Central memory CD8-positive, alpha-beta T cell (primary cell): ENCODE data around the gene SPTLC3.

Source experiments
- ATAC-seq: fragments of 150-1000 bp; cut with Tn5 transposase; replicated peaks from 2 replicates; pipeline ENCODE4 v1.10.0; 2022; ENCODE audit warnings: mild to moderate bottlenecking, moderate FRiP score, moderate number of reproducible peaks; ENCODE audit not compliant: poor library complexity, severe bottlenecking; ENCODE audit errors: extremely low read depth
- DNase-seq, 2 donors: peaks; one replicate each; pipeline ENCODE4 v3.0.0; 2021; ENCODE audit warnings: low spot score in 2 of 2
- H3K27ac Mint-ChIP-seq: one replicate; pipeline ENCODE4 v1.8.0; 2022; ENCODE audit warnings: low read depth, mild to moderate bottlenecking, moderate library complexity, mixed read lengths
- H3K27me3 Mint-ChIP-seq: one replicate; pipeline ENCODE4 v1.8.0; 2022; ENCODE audit warnings: mixed read lengths
- H3K36me3 Mint-ChIP-seq: one replicate; pipeline ENCODE4 v1.8.0; 2022; ENCODE audit warnings: mild to moderate bottlenecking, moderate library complexity, mixed read lengths; ENCODE audit not compliant: insufficient read depth
- H3K4me1 Mint-ChIP-seq: one replicate; pipeline ENCODE4 v1.8.0; 2022; ENCODE audit warnings: mixed read lengths
- H3K4me3 Mint-ChIP-seq: one replicate; pipeline ENCODE4 v1.8.0; 2022; ENCODE audit warnings: mild to moderate bottlenecking, moderate library complexity, mixed read lengths
- H3K9me3 Mint-ChIP-seq: one replicate; pipeline ENCODE4 v1.8.0; 2022; ENCODE audit warnings: mixed read lengths

The SPTLC3 gene

DNA sequence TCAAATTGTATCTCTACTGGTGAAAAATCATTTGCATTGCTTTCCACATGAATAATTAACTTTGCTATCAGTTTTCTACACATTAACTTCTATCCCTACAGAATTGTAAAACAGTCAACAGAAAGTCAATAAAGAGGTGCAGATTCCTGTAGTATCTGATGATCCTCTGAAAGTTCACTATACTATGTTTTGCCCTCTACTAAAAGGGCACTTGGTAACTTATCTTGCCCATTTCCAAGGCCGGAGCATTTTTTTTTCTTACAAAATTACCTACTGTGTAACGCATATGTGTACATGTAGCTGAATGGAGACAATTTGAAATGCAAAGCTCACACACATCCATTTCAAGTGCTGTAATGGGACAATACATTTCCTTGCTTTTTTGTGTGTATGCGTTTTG is 9.6 kb upstream of the SPTLC3 start:
- H3K27me3 Mint-ChIP-seq = no peaks in the 10 kb centered on the region

DNA sequence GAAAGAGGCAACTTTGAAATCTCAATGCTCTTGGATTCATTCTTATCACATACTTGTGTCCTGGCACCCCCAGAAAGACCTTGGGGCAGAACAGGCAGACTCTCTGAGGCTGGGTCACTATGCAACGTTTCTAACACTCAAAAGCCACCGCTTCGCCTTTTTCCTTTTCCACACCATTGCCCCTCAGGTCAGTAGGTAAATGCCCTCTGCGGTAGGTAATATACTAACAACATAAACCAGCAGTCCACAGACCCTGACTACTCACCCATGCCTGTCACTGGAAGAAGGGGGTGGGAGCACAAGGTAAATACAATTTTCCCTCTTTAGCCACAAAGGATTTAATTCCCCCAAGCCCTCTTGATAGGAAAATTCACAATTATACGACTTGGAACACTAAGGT is 6.5 kb upstream of the SPTLC3 start:
- ATAC-seq (no peak), DNase-seq (no peak)
- no peaks in the 10 kb centered on the region for H3K4me1 Mint-ChIP-seq
- no peaks in the 10 kb centered on the region for H3K9me3 Mint-ChIP-seq
- no peaks in the 10 kb centered on the region for H3K36me3 Mint-ChIP-seq
- no peak overlapping the region for H3K27ac Mint-ChIP-seq
- no peak overlapping the region for H3K4me3 Mint-ChIP-seq
- H3K27me3 Mint-ChIP-seq = no peaks in the 10 kb centered on the region

More for the DNA sequence above, 9.6 kb upstream of the SPTLC3 start:
- H3K27ac Mint-ChIP-seq = no peak overlapping the region
- DNase-seq (no peak), ATAC-seq (no peak)
- H3K9me3 Mint-ChIP-seq = peaks cover 8% of the 10 kb centered on the region
- H3K36me3 Mint-ChIP-seq = no peaks in the 10 kb centered on the region
- H3K4me1 Mint-ChIP-seq = no peaks in the 10 kb centered on the region
- H3K4me3 Mint-ChIP-seq = no peak overlapping the region

DNA sequence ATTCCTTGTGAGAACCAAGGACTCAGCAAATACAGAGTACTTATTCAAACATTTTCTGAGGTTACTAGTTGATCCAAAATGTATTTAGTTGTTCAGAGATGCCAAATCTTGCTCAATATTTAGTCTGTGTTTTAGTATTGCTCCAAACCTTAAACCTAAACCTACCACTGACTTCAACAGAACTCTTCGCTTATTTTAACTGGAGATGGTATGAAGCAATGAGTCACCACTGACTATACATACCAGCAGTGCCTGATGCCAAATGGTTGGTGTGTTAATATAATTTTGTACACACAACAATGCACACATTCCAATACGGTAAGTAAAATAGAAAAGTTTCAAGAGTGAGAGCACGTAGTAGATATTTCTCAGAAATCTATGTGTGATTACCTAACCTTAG is 1.9 kb upstream of the SPTLC3 start:
- Mint-ChIP-seq H3K4me3 (no peak overlapping the region), H3K4me1 (peaks cover 5% of the 10 kb centered on the region), H3K27ac (no peak overlapping the region), H3K9me3 (no peaks in the 10 kb centered on the region), H3K36me3 (no peaks in the 10 kb centered on the region), H3K27me3 (no peaks in the 10 kb centered on the region)
- DNase-seq (no peak), ATAC-seq (no peak)

DNA sequence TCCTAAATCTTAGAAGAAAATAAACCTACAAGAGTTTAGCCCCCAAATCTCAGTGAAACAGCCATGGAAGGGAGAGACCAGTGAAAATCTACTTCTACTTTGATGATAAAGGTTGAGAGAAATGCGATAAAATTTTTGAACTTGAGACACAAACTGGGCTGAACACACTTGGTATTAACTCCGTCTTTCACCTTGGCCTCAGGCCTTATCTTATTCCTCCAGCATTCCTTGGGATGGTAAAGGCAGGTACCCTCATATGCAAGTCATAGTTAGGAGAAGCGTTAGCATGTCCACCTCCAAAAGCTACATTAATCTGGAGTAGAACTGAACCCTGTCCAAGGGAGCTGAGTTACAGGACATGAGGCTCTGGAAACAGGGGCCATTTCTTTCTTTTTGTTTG is 1.2 kb upstream of the SPTLC3 start:
- H3K36me3 Mint-ChIP-seq = no peaks in the 10 kb centered on the region
- DNase-seq (no peak), ATAC-seq (no peak)
- H3K27ac Mint-ChIP-seq = no peak overlapping the region
- H3K27me3 Mint-ChIP-seq = no peaks in the 10 kb centered on the region
- no peak overlapping the region for H3K4me3 Mint-ChIP-seq
- H3K9me3 Mint-ChIP-seq = no peaks in the 10 kb centered on the region
- H3K4me1 Mint-ChIP-seq = peaks cover 5% of the 10 kb centered on the region

DNA sequence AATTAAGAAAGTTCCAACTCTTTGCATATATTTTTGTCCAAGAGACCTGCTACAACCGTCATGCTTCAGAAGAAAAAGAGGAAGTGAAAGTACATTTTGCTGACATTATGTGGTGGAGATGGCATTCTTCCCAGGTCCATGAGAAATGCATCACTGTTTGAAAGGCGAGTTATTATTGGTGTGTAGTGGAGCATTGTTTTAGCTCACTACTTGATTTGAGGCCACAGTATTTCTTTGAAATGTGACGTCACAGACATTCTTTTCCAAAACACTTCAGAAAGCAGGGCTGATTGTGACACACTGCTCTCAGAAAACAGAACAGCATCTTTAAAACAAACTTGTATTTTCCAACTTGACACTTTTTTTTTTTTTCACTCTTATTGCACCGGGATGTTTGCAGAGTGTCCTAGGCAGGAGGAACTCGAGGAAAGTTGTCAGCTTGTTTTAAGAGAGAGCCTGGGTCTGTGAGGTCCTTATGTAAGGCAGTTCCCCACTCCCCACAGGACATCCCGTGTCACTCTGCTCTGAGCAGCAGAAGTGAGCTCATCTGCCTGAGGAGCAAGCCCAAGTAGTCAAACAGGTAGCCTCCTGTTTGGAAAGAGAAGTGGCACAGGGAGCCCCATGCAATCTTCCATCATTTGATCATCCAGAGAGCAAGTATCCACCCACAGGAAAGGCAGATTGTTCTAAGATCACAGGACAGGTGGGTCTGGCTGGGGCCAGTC is 1.1 kb downstream of the SPTLC3 start:
- no peaks in the 10 kb centered on the region for H3K36me3 Mint-ChIP-seq
- no peak overlapping the region for H3K27ac Mint-ChIP-seq
- ATAC-seq (peak; percentile 43), DNase-seq (no peak)
- no peaks in the 10 kb centered on the region for H3K27me3 Mint-ChIP-seq
- H3K9me3 Mint-ChIP-seq = peaks cover 8% of the 10 kb centered on the region
- peak overlapping the region; percentile 50 for H3K4me3 Mint-ChIP-seq
- peaks cover 5% of the 10 kb centered on the region for H3K4me1 Mint-ChIP-seq

DNA sequence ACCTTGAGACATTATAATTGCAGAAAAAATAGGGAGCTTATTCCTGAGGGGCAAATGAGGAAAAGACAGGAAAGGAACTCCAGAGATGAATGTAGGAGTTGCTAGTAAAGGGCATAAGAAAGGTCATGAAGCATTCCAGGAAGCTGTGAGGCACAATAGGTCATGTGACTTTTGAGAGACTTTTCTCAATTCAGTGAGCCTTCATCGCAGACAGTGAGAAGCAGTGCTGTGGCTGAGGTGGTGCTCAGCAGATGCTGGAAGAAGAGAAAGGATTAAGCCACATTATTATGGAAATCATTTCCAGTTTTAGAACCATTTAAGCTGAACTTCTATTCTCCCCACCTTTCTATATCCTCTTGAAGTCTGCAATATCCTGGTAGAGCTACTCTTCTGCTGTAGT is 4.1 kb downstream of the SPTLC3 start:
- Mint-ChIP-seq H3K27ac (no peak overlapping the region), H3K9me3 (peaks cover 8% of the 10 kb centered on the region), H3K27me3 (no peaks in the 10 kb centered on the region), H3K4me3 (no peak overlapping the region), H3K4me1 (peaks cover 5% of the 10 kb centered on the region), H3K36me3 (no peaks in the 10 kb centered on the region)
- no peak for DNase-seq
- ATAC-seq = no peak

DNA sequence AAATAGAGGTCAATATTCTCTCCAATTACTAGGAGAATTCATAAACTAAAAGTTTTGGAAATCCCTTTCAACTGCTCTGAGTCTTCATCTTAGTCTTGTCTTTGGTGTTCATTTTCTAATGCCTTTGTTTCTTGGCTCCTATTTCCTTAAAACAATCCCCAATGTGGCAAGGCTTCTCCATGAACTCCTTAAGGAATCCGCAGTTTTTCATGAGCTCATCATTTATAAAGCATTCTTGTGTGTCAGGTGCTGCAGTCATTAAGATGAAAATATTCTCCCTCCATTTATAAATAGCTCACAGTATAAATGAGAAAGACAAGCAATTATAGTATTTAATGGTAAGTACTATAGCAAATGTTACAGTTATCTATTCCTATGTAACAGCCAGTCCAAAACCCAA is 4.6 kb downstream of the SPTLC3 start:
- H3K4me1 Mint-ChIP-seq = peaks cover 5% of the 10 kb centered on the region
- no peak for DNase-seq
- no peak overlapping the region for H3K27ac Mint-ChIP-seq
- H3K4me3 Mint-ChIP-seq = no peak overlapping the region
- H3K9me3 Mint-ChIP-seq = peaks cover 8% of the 10 kb centered on the region
- no peak for ATAC-seq
- no peaks in the 10 kb centered on the region for H3K27me3 Mint-ChIP-seq
- no peaks in the 10 kb centered on the region for H3K36me3 Mint-ChIP-seq

DNA sequence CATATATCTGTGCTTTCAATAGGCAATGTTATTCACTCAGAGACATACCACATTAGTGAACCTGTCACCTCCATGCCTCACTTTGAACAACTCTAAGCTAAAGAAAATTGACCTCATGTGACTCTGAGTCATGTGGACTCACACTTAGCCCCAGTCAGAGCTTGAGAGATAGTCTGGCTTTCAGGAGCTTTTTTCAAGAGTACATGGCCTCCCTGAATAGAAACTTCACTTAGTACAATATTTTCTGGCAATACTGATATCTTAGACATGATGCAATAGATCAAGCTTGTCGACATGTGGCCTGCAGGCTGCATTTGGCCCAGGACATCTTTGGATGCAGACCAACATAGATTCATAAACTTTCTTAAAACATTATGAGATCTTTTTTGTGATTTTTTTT is 8.5 kb downstream of the SPTLC3 start:
- ATAC-seq = no peak
- no peaks in the 10 kb centered on the region for H3K4me1 Mint-ChIP-seq
- H3K27me3 Mint-ChIP-seq = no peaks in the 10 kb centered on the region
- no peaks in the 10 kb centered on the region for H3K36me3 Mint-ChIP-seq
- no peak overlapping the region for H3K27ac Mint-ChIP-seq
- DNase-seq = no peak
- peaks cover 19% of the 10 kb centered on the region for H3K9me3 Mint-ChIP-seq
- H3K4me3 Mint-ChIP-seq = no peak overlapping the region

DNA sequence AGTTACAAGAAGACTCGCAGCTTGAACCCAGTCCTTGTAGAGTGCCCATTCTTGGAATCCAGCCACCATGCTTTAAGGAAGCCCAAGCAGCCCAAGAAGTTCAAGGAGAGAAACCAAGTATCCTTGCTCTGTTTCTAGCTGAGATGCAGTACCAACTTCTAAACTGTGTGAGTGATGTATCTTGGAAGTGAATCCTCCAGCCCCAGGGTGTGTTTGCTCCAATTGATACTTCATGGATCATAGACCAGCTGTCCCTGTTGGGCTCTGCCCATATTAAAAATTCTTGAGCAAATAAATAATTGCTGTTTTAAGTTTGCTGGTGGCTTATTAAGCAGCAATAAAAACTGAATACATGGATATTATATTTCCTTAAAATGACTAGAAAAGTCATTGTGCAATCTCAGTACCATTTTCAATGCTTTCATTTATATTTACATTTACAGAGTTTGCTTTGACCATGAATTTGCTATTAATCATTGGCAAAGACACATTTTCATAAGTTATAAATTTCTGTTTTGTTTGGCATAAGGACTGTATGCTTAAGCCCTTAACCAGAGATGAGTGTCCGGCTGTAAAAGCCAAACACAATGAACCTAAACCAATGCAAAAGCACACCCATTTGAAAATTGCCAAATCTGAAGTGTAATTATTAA is 9.2 kb downstream of the SPTLC3 start:
- Mint-ChIP-seq H3K9me3 (peaks cover 23% of the 10 kb centered on the region), H3K27me3 (no peaks in the 10 kb centered on the region), H3K36me3 (no peaks in the 10 kb centered on the region), H3K4me1 (no peaks in the 10 kb centered on the region), H3K4me3 (no peak overlapping the region), H3K27ac (no peak overlapping the region)
- no peak for ATAC-seq
- no peak for DNase-seq

DNA sequence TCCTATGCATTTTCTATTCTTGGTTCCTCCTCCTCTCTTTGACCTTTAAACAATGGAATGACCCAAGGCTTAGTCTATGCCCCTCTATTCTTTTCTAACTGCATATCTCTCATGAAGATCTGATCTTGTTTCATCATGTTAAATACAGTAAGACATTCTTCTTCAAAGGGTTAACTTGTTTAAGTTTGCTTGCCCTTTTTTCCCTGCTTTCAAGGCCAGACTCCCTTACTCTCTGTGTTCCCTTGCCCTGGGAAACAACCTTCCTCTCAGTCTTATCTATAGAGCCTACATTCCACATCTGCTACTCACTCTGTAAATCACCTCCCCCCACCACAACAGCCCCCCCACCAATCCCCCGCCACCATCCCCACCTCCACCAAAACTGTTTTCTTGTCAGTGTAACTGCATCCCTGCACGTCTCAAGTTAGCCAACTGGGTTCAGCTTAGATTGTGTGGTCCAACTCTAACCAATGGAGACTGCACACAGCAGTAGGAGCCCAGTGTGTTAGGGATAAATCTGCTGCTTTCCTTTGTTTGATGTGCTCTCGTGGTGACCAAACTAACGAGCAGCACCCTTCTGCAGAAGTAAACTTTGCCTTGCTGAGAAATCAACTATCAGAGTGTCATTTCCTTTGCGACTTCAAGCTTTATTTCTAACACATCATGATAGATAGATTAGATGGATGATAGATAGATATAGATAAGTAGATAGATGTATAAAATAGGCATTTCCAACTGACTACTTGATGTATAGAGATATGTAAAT is 12.6 kb downstream of the SPTLC3 start:
- no peak for ATAC-seq
- Mint-ChIP-seq H3K36me3 (no peaks in the 10 kb centered on the region), H3K4me1 (no peaks in the 10 kb centered on the region), H3K27me3 (no peaks in the 10 kb centered on the region), H3K9me3 (peaks cover 18% of the 10 kb centered on the region), H3K4me3 (no peak overlapping the region), H3K27ac (no peak overlapping the region)
- no peak for DNase-seq

DNA sequence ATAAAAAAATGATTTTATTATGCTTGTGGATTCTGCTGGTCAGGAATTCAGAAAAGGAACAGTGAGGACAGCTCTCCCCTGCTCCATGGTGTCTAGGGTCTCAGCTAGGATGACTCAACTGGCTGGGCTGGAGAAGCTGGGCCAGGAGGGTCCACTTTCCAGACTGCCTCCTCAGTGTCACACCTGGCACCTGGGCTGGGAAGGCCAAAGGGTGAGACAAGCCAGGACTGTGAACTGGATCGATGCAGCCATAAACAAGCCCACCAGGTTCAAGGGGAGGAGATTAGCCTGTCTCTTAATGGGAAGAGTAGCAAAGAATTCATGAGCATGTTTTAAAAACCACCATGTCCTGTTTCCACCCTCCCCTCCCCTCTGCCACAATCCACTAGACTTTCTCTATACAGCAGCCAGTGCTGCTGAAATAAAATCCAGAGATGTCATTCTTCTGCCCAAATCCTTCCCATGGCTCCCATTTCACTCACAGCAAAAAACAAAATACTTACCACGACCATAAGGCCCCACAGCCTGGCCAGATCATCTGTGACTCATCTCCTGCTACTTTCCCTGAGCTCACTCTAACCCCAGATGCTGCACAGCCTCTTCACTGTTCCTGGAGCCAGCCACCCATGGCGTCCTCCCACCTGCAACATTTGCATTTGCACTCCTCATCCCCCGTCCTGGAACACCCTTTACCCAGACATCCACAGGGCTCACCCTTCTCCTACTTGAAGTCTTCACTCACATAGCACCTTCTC is 13.8 kb downstream of the SPTLC3 start:
- Mint-ChIP-seq H3K4me3 (no peak overlapping the region), H3K27me3 (no peaks in the 10 kb centered on the region), H3K9me3 (peaks cover 18% of the 10 kb centered on the region), H3K4me1 (no peaks in the 10 kb centered on the region), H3K36me3 (no peaks in the 10 kb centered on the region), H3K27ac (no peak overlapping the region)
- ATAC-seq (no peak), DNase-seq (no peak)

DNA sequence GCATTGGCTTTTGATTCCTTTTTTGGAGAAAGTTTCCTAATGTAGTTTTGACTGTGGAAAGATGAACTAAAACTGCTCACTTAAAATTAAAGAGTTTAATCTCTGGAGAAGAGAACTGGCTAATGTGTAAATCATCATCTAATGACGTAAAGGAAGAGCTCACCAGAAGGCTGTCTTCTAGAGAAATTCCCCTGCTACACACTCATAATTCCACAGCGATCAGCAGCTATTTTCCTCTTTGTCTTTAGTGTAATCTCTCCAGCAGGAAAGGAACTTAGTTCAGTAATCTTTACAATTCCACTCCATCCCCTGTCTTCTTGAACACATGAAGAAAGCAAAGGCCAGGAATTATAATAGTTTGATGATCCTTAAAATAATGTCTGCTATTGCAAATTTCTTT is 15.8 kb downstream of the SPTLC3 start:
- DNase-seq = no peak
- Mint-ChIP-seq H3K4me3 (no peak overlapping the region), H3K27me3 (no peaks in the 10 kb centered on the region), H3K9me3 (peaks cover 18% of the 10 kb centered on the region), H3K36me3 (no peaks in the 10 kb centered on the region), H3K4me1 (no peaks in the 10 kb centered on the region), H3K27ac (no peak overlapping the region)
- ATAC-seq = no peak
